PFSK-1 (cell line): ENCODE data around the gene RABGAP1L.

ENCODE experiments used
- FOXP2 ChIP-seq: optimal IDR thresholded peaks from 2 replicates; pipeline ENCODE3; 2011; ENCODE audit warnings: borderline replicate concordance, control low read depth, inconsistent platforms; ENCODE audit not compliant: insufficient read depth; ENCODE audit errors: extremely low read length, extremely low read depth
- POLR2AphosphoS5 ChIP-seq: IDR thresholded peaks from 2 replicates; pipeline ENCODE4 v1.6.1; 2012; ENCODE audit warnings: low read depth, mild to moderate bottlenecking, control low read depth, low read length, moderate library complexity
- REST ChIP-seq, 2 experiments: IDR thresholded peaks; 2 replicates each; pipeline versions ENCODE4 v1.6.1 to v1.8.0; 2011 to 2012; ENCODE audit warnings: low read depth in 2 of 2, low read length in 2 of 2, control low read depth in 1 of 2, inconsistent platforms in 1 of 2, mild to moderate bottlenecking in 1 of 2, moderate library complexity in 1 of 2; ENCODE audit not compliant: insufficient read depth in 1 of 2
- SIN3A ChIP-seq: IDR thresholded peaks from 2 replicates; pipeline ENCODE4 v1.6.1; 2012; ENCODE audit warnings: mild to moderate bottlenecking, low read length, moderate library complexity, borderline replicate concordance; ENCODE audit not compliant: insufficient read depth
- TAF1 ChIP-seq: IDR thresholded peaks from 2 replicates; pipeline ENCODE4 v1.6.1; 2012; ENCODE audit warnings: low read length, control low read depth, borderline replicate concordance; ENCODE audit not compliant: insufficient read depth

- TF ChIP-seq TAF1 (no peak), REST (IDR thresholded peaks at IDR 0.05; ENCODE audit: insufficient read depth in 1 of 2, low read depth in 2 of 2, low read length in 2 of 2) (no peak), POLR2AphosphoS5 (no peak), FOXP2 (no peak), SIN3A (no peak)
Observed at GRCh38 chr1:174448531-174448883, 289.2 kb downstream of the RABGAP1L start.
